Mesenchymal stem cell (in vitro differentiated cells and primary cell): ENCODE data around the gene RPA1.

Source experiments
- DNase-seq: peaks from one replicate; pipeline ENCODE4 v3.0.0-alpha.2; 2013
- H2AFZ ChIP-seq: one replicate; pipeline ENCODE4 v1.6.1; 2013; ENCODE audit warnings: low read depth, mild to moderate bottlenecking, control low read depth, inconsistent platforms, low read length, moderate library complexity
- H2AK5ac ChIP-seq: 2 replicates; pipeline ENCODE4 v1.6.1; 2013; ENCODE audit warnings: low read length, moderate library complexity, mild to moderate bottlenecking, inconsistent platforms; ENCODE audit not compliant: severe bottlenecking
- H2BK120ac ChIP-seq: one replicate; pipeline ENCODE4 v1.6.1; 2013; ENCODE audit warnings: low read depth, mild to moderate bottlenecking, inconsistent platforms, low read length, moderate library complexity
- H2BK12ac ChIP-seq, 2 experiments: one replicate each; pipeline ENCODE4 v1.6.1; 2013; ENCODE audit warnings: inconsistent platforms in 2 of 2, low read length in 2 of 2, mild to moderate bottlenecking in 2 of 2, moderate library complexity in 2 of 2, control low read depth in 1 of 2
- H2BK15ac ChIP-seq: one replicate; pipeline ENCODE4 v1.6.1; 2013; ENCODE audit warnings: mild to moderate bottlenecking, low read depth, inconsistent platforms; ENCODE audit not compliant: poor library complexity, severe bottlenecking
- H2BK5ac ChIP-seq: 2 replicates; pipeline ENCODE4 v1.6.1; 2013; ENCODE audit warnings: low read depth, mild to moderate bottlenecking, low read length, control low read depth, inconsistent platforms; ENCODE audit not compliant: poor library complexity, severe bottlenecking
- H3K14ac ChIP-seq, 2 experiments: one replicate each; pipeline ENCODE4 v1.6.1; 2013; ENCODE audit warnings: inconsistent platforms in 2 of 2, low read length in 2 of 2, control low read depth in 1 of 2, mild to moderate bottlenecking in 1 of 2, moderate library complexity in 1 of 2
- H3K18ac ChIP-seq, 2 experiments: one replicate each; pipeline ENCODE4 v1.6.1; 2013; ENCODE audit warnings: inconsistent platforms in 2 of 2, low read length in 2 of 2, control low read depth in 1 of 2, low read depth in 1 of 2, mild to moderate bottlenecking in 1 of 2
- H3K23ac ChIP-seq, 2 experiments: one replicate each; pipeline ENCODE4 v1.6.1; 2013; ENCODE audit warnings: inconsistent platforms in 2 of 2, low read length in 2 of 2, mild to moderate bottlenecking in 2 of 2, moderate library complexity in 2 of 2, control low read depth in 1 of 2
- H3K27ac ChIP-seq: 2 replicates; pipeline ENCODE4 v1.5.1; 2013; ENCODE audit warnings: mild to moderate bottlenecking, moderate library complexity, low read length, control low read depth, inconsistent platforms; ENCODE audit not compliant: poor library complexity, severe bottlenecking
- H3K27me3 ChIP-seq, 2 experiments: 2 replicates each; pipeline versions ENCODE4 v1.6.1 to v1.7.0; 2013; ENCODE audit warnings: low read length in 2 of 2, mild to moderate bottlenecking in 2 of 2, moderate library complexity in 2 of 2, control low read depth in 1 of 2, inconsistent platforms in 1 of 2; ENCODE audit not compliant: control insufficient read depth in 1 of 2, insufficient read depth in 1 of 2
- H3K36me3 ChIP-seq, 2 experiments: 2 replicates each; pipeline versions ENCODE4 v1.6.1 to v1.7.0; 2013; ENCODE audit warnings: low read length in 2 of 2, control low read depth in 1 of 2, inconsistent platforms in 1 of 2, low read depth in 1 of 2, mild to moderate bottlenecking in 1 of 2; ENCODE audit not compliant: insufficient read depth in 2 of 2, control insufficient read depth in 1 of 2
- H3K4ac ChIP-seq, 2 experiments: one replicate each; pipeline ENCODE4 v1.6.1; 2013; ENCODE audit warnings: inconsistent platforms in 2 of 2, low read length in 2 of 2, mild to moderate bottlenecking in 2 of 2, moderate library complexity in 2 of 2, control low read depth in 1 of 2, low read depth in 1 of 2
- H3K4me1 ChIP-seq: 2 replicates; pipeline ENCODE4 v1.6.1; 2013; ENCODE audit warnings: low read depth, low read length, control low read depth; ENCODE audit not compliant: control insufficient read depth, insufficient read depth
- H3K4me2 ChIP-seq: 2 replicates; pipeline ENCODE4 v1.6.1; 2013; ENCODE audit warnings: low read length, mild to moderate bottlenecking, inconsistent platforms; ENCODE audit not compliant: poor library complexity, severe bottlenecking
- H3K4me3 ChIP-seq, 2 experiments: 2 replicates each; pipeline versions ENCODE4 v1.5.1 to v1.7.0; 2013; ENCODE audit warnings: low read length in 2 of 2, mild to moderate bottlenecking in 2 of 2, control low read depth in 1 of 2, low read depth in 1 of 2; ENCODE audit not compliant: insufficient read depth in 1 of 2
- H3K79me1 ChIP-seq: replicated peaks from 2 replicates; pipeline ENCODE4 v1.6.1; 2013; ENCODE audit warnings: mild to moderate bottlenecking, control low read depth, low read length, inconsistent platforms; ENCODE audit not compliant: poor library complexity, severe bottlenecking
- H3K9ac ChIP-seq: 2 replicates; pipeline ENCODE4 v1.7.0; 2013; ENCODE audit warnings: mild to moderate bottlenecking, low read length, moderate library complexity
- H3K9me3 ChIP-seq: 2 replicates; pipeline ENCODE4 v1.7.0; 2013; ENCODE audit warnings: mild to moderate bottlenecking, low read length; ENCODE audit not compliant: control insufficient read depth
- H4K8ac ChIP-seq: one replicate; pipeline ENCODE4 v1.6.1; 2013; ENCODE audit warnings: inconsistent platforms, mild to moderate bottlenecking, low read length, moderate library complexity
- H4K91ac ChIP-seq: one replicate; pipeline ENCODE4 v1.6.1; 2013; ENCODE audit warnings: mild to moderate bottlenecking, low read length, inconsistent platforms
- WGBS: methylation state at CpG from one replicate; pipeline ENCODE4 v1.1.7; 2013; ENCODE audit warnings: mixed read lengths; 5-methylcytosine and 5-hydroxymethylcytosine counted together

RPA1 gene

DNA sequence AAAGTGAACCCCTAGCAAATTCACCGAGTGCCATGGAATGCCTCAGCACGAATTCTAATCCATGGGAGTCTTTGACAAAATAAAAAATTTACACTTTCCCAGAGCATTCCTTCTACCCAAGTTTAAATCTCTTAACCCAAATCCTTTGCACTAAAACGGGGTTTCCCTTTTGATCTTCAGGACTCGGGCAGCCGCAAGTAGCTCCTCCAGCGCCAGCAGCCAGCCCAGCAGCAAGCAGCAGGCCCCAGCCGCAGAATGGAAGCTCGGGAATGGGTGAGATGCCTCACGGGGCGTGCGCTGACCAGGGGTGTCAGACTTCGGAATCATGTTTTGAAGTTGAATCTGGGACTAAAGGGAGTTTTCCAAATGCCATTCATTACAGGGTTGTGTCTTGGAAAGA, 42.4 kb downstream of the RPA1 start:
- Histone ChIP-seq H3K14ac (no peak overlapping the region), H3K4ac (no peak overlapping the region), H3K9me3 (no peaks in the 10 kb centered on the region), H3K23ac (no peak overlapping the region), H2BK15ac (no peak overlapping the region), H3K4me2 (no peak overlapping the region), H2BK5ac (no peak overlapping the region), H3K79me1 (peaks cover 9% of the 10 kb centered on the region), H2BK120ac (no peak overlapping the region), H3K18ac (no peak overlapping the region), H3K27me3 (no peaks in the 10 kb centered on the region), H2AK5ac (no peak overlapping the region), H3K9ac (no peak overlapping the region), H3K27ac (no peak overlapping the region), H2BK12ac (no peak overlapping the region), H3K36me3 (peaks cover 14 to 76% of the 10 kb centered on the region in 2 experiments), H4K8ac (no peak overlapping the region), H4K91ac (no peak overlapping the region), H2AFZ (no peak overlapping the region), H3K4me1 (peaks cover 2% of the 10 kb centered on the region), H3K4me3 (no peak overlapping the region)
- 99% methylated on average over 12 of the region's 12 CpGs for WGBS
- no peak for DNase-seq

- no peak overlapping the region for H4K8ac ChIP-seq
Measured at GRCh38 chr17:1872976-1873375, 43.2 kb downstream of the RPA1 start.

DNA sequence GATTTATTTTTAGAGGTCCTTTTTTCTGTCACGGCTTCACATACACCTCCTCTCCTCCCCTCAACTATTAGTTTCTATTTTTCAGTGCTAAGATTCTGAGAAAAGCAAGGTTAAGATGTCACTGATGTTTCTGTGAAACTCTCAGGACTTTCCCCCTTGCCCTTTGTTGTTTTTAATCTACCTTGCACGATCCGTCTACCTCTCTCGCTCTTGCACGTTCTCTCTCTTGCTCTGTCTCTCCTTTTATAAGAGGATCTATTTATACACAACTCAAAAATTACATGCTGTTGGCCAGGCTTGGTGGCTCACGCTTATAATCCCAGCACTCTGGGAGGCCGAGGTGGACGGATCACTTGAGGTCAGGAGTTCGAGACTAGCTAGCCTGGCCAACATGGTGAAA, 43.6 kb downstream of the RPA1 start:
- Histone ChIP-seq H3K14ac (no peak overlapping the region), H2AK5ac (no peak overlapping the region), H2AFZ (no peak overlapping the region), H3K9me3 (no peaks in the 10 kb centered on the region), H3K27me3 (no peaks in the 10 kb centered on the region), H3K79me1 (peaks cover 4% of the 10 kb centered on the region), H3K18ac (no peak overlapping the region), H2BK12ac (no peak overlapping the region), H3K4me3 (no peak overlapping the region), H3K4me1 (peaks cover 2% of the 10 kb centered on the region), H2BK120ac (no peak overlapping the region), H3K23ac (no peak overlapping the region), H3K36me3 (peaks cover 21 to 81% of the 10 kb centered on the region in 2 experiments), H4K8ac (no peak overlapping the region), H4K91ac (no peak overlapping the region), H3K27ac (no peak overlapping the region), H2BK5ac (no peak overlapping the region), H3K9ac (no peak overlapping the region), H2BK15ac (no peak overlapping the region), H3K4me2 (no peak overlapping the region), H3K4ac (no peak overlapping the region)
- DNase-seq = no peak
- 98% methylated on average over 8 of the region's 9 CpGs for WGBS

More at GRCh38 chr17:1872976-1873375, 43.2 kb downstream of the RPA1 start:
- no peak overlapping the region for H3K27ac ChIP-seq
- H3K36me3 ChIP-seq = peaks cover 20 to 83% of the 10 kb centered on the region in 2 experiments
- no peak overlapping the region for H2AK5ac ChIP-seq
- no peak overlapping the region for H3K18ac ChIP-seq
- no peak overlapping the region for H4K91ac ChIP-seq
- no peak for DNase-seq
- H3K14ac ChIP-seq = no peak overlapping the region
- H2BK12ac ChIP-seq = no peak overlapping the region
- no peak overlapping the region for H2BK5ac ChIP-seq
- 98% methylated on average over 4 of the region's 4 CpGs for WGBS
- H2BK15ac ChIP-seq = no peak overlapping the region
- H2AFZ ChIP-seq = no peak overlapping the region
- no peak overlapping the region for H2BK120ac ChIP-seq
- H3K4me3 ChIP-seq = no peak overlapping the region
- no peaks in the 10 kb centered on the region for H3K9me3 ChIP-seq
- no peaks in the 10 kb centered on the region for H3K27me3 ChIP-seq
- peaks cover 7% of the 10 kb centered on the region for H3K79me1 ChIP-seq
- H3K4ac ChIP-seq = no peak overlapping the region
- no peak overlapping the region for H3K4me2 ChIP-seq
- no peak overlapping the region for H3K23ac ChIP-seq
- peaks cover 2% of the 10 kb centered on the region for H3K4me1 ChIP-seq
- H3K9ac ChIP-seq = no peak overlapping the region

- H3K4ac ChIP-seq = no peak overlapping the region
- no peak overlapping the region for H2BK12ac ChIP-seq
- H3K27me3 ChIP-seq = no peaks in the 10 kb centered on the region
- no peak overlapping the region for H4K91ac ChIP-seq
- H3K4me2 ChIP-seq = no peak overlapping the region
- 92% methylated on average over 2 of the region's 4 CpGs for WGBS
- H3K4me3 ChIP-seq = no peak overlapping the region
- H2AFZ ChIP-seq = no peak overlapping the region
- H3K79me1 ChIP-seq = no peaks in the 10 kb centered on the region
- no peak overlapping the region for H3K9ac ChIP-seq
- no peak overlapping the region for H3K14ac ChIP-seq
- H2BK15ac ChIP-seq = no peak overlapping the region
- H3K4me1 ChIP-seq = no peaks in the 10 kb centered on the region
- no peak overlapping the region for H2AK5ac ChIP-seq
- H3K36me3 ChIP-seq = peaks cover 39 to 91% of the 10 kb centered on the region in 2 experiments
- H3K9me3 ChIP-seq = no peaks in the 10 kb centered on the region
- H3K18ac ChIP-seq = no peak overlapping the region
- H2BK5ac ChIP-seq = no peak overlapping the region
- H4K8ac ChIP-seq = no peak overlapping the region
- H2BK120ac ChIP-seq = no peak overlapping the region
- H3K27ac ChIP-seq = no peak overlapping the region
- H3K23ac ChIP-seq = no peak overlapping the region
- DNase-seq = no peak
Measured at GRCh38 chr17:1875597-1875996, 45.8 kb downstream of the RPA1 start.
